HEK293 (cell line): ENCODE measurements around the gene ATP10A.

Experiments used
- CTCF ChIA-PET: fragments of 350-600 bp; formaldehyde crosslinking; extraction: SDS; loops from one replicate; lab custom pipeline; 2021; ENCODE audit warnings: antibody characterized with exemption; lab: Yijun Ruan, JAX
- POLR2A ChIA-PET: fragments of 300-600 bp; formaldehyde crosslinking; extraction: SDS; loops from one replicate; lab custom pipeline; 2020; ENCODE audit warnings: antibody characterized with exemption, inconsistent platforms; lab: Yijun Ruan, JAX
- H3K27ac ChIP-seq: fragments of 200-500 bp; sonication (Bioruptor generic); 2 replicates; pipeline ENCODE4 v1.5.1; 2014; ENCODE audit warnings: low read depth, low read length, control low read depth, inconsistent platforms; ENCODE audit errors: extremely low read depth
- H3K36me3 ChIP-seq, 2 experiments: fragments of 200-500 bp in 1 of 2; sonication (Bioruptor generic) in 1 of 2; 1 replicate in 1 of 2; 2 replicates in 1 of 2; pipeline ENCODE4 v1.5.1; 2014 to 2017; ENCODE audit warnings: inconsistent platforms in 2 of 2, low read length in 2 of 2; ENCODE audit not compliant: control insufficient read depth in 2 of 2, insufficient read depth in 1 of 2
- H3K4me1 ChIP-seq: fragments of 200-500 bp; sonication (Bioruptor generic); 2 replicates; pipeline ENCODE4 v1.5.1; 2014; ENCODE audit warnings: mild to moderate bottlenecking, low read length, inconsistent platforms; ENCODE audit not compliant: control insufficient read depth, insufficient read depth
- H3K4me3 ChIP-seq: 2 replicates; pipeline ENCODE4 v1.5.1; 2011; ENCODE audit warnings: low read depth, mild to moderate bottlenecking, control low read depth, low read length, moderate library complexity
- H3K9me3 ChIP-seq: fragments of 200-500 bp; sonication (Bioruptor generic); 2 replicates; pipeline ENCODE4 v1.5.1; 2014; ENCODE audit warnings: low read depth, low read length, inconsistent platforms; ENCODE audit not compliant: control insufficient read depth, insufficient read depth
- KLF16 ChIP-seq: fragments of 450-650 bp; formaldehyde crosslinking; IDR thresholded peaks from 2 replicates; pipeline ENCODE4 v1.5.1; 2017; ENCODE audit warnings: missing biosample characterization, missing genetic modification characterization
- SP2 ChIP-seq: fragments of 450-650 bp; formaldehyde crosslinking; IDR thresholded peaks from 2 replicates; pipeline ENCODE4 v1.5.1; 2016; ENCODE audit warnings: missing biosample characterization, missing genetic modification characterization
- YY1 ChIP-seq: fragments of 450-650 bp; formaldehyde crosslinking; IDR thresholded peaks from 2 replicates; pipeline ENCODE4 v1.5.1; 2018; ENCODE audit warnings: missing biosample characterization, missing genetic modification characterization
- ZNF121 ChIP-seq: fragments of 450-650 bp; formaldehyde crosslinking; IDR thresholded peaks from 2 replicates; pipeline ENCODE4 v1.5.1; 2016; ENCODE audit warnings: missing biosample characterization, missing genetic modification characterization
- ZNF157 ChIP-seq: fragments of 450-650 bp; formaldehyde crosslinking; IDR thresholded peaks from 2 replicates; pipeline ENCODE4 v1.5.1; 2016; ENCODE audit warnings: missing biosample characterization, missing genetic modification characterization
- ZNF169 ChIP-seq: fragments of 450-650 bp; formaldehyde crosslinking; IDR thresholded peaks from 2 replicates; pipeline ENCODE4 v1.5.1; 2016; ENCODE audit warnings: missing biosample characterization, missing genetic modification characterization
- ZNF175 ChIP-seq: fragments of 450-650 bp; formaldehyde crosslinking; IDR thresholded peaks from 2 replicates; pipeline ENCODE4 v1.5.1; 2016; ENCODE audit warnings: missing biosample characterization, missing genetic modification characterization
- ZNF274 ChIP-seq, 2 experiments: fragments of 200-500 bp in 1 of 2; fragments of 450-650 bp in 1 of 2; sonication (Bioruptor generic) in 1 of 2; formaldehyde crosslinking in 1 of 2; IDR thresholded peaks; 2 replicates each; pipeline versions ENCODE4 v1.5.1 to v1.6.1; 2014 to 2016; ENCODE audit warnings: borderline replicate concordance in 1 of 2, inconsistent platforms in 1 of 2, low read length in 1 of 2, missing biosample characterization in 1 of 2, missing genetic modification characterization in 1 of 2
- ZNF394 ChIP-seq: fragments of 450-650 bp; formaldehyde crosslinking; IDR thresholded peaks from 2 replicates; pipeline ENCODE4 v1.5.1; 2016; ENCODE audit warnings: missing biosample characterization, missing genetic modification characterization, mild to moderate bottlenecking, moderate library complexity, borderline replicate concordance
- ZNF629 ChIP-seq: fragments of 450-650 bp; formaldehyde crosslinking; IDR thresholded peaks from 2 replicates; pipeline ENCODE4 v1.5.1; 2017; ENCODE audit warnings: missing biosample characterization, missing genetic modification characterization
- ZNF707 ChIP-seq: fragments of 450-650 bp; formaldehyde crosslinking; IDR thresholded peaks from 2 replicates; pipeline ENCODE4 v1.5.1; 2016; ENCODE audit warnings: missing biosample characterization, missing genetic modification characterization
- ZNF747 ChIP-seq: fragments of 450-650 bp; formaldehyde crosslinking; IDR thresholded peaks from 2 replicates; pipeline ENCODE4 v1.5.1; 2016; ENCODE audit warnings: missing biosample characterization, missing genetic modification characterization
- ZNF76 ChIP-seq: fragments of 450-650 bp; formaldehyde crosslinking; IDR thresholded peaks from 2 replicates; pipeline ENCODE4; 2016; ENCODE audit warnings: low read depth, missing biosample characterization, missing genetic modification characterization, borderline replicate concordance
- ZNF777 ChIP-seq: fragments of 450-650 bp; formaldehyde crosslinking; IDR thresholded peaks from 2 replicates; pipeline ENCODE4 v1.5.1; 2017; ENCODE audit warnings: missing biosample characterization, missing genetic modification characterization, borderline replicate concordance
- TF ChIP-seq, protein P1 (sequence below): fragments of 450-650 bp; formaldehyde crosslinking; IDR thresholded peaks from 2 replicates; pipeline ENCODE4 v1.5.1; 2016; ENCODE audit warnings: missing biosample characterization, missing genetic modification characterization
- TF ChIP-seq, protein P2 (sequence below): fragments of 450-650 bp; formaldehyde crosslinking; IDR thresholded peaks from 2 replicates; pipeline ENCODE4 v1.5.1; 2016; ENCODE audit warnings: missing biosample characterization, missing genetic modification characterization
- TF ChIP-seq, protein P3 (sequence below): fragments of 450-650 bp; formaldehyde crosslinking; IDR thresholded peaks from 2 replicates; pipeline ENCODE4 v1.5.0; 2017; ENCODE audit warnings: missing biosample characterization, missing genetic modification characterization, borderline replicate concordance
- TF ChIP-seq, protein P4 (sequence below): fragments of 450-650 bp; formaldehyde crosslinking; IDR thresholded peaks from 2 replicates; pipeline ENCODE4 v1.5.1; 2016; ENCODE audit warnings: missing biosample characterization, missing genetic modification characterization, borderline replicate concordance
- TF ChIP-seq, protein P5 (sequence below): fragments of 450-650 bp; formaldehyde crosslinking; IDR thresholded peaks from 2 replicates; pipeline ENCODE4 v1.5.1; 2016; ENCODE audit warnings: missing biosample characterization, missing genetic modification characterization

The ATP10A gene

DNA sequence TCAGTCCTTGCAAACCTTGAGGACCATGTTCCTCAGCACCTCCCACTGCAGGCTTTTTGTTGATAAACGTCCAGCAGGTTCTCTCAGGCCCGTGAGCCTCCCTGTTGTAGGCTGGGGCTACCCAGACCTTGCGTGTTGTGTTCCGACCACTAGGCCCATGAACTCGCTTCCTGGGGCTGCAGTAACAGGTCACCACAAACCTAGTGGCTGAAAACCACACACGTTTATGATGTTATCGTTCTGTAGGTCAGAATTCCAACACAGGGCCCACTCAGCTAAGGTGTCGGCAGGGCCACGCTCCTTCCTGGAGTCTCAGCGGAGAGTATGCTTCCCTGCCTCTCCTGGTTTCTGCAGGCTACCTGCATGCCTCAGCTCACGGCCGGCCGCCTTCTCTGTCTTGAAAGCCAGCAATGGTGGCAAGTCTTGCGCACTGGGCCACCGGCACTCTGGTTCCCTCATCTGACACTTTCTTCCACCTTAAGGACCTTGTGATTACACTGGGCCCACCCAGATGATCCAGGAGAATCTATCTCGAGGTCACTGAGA lies 60.8 kb downstream of the ATP10A start:
- ChIA-PET POLR2A (no interaction called here), CTCF (no interaction called here)
- Histone ChIP-seq H3K4me3 (no peak overlapping the region), H3K27ac (no peak overlapping the region), H3K36me3 (no peaks in the 10 kb centered on the region), H3K4me1 (no peaks in the 10 kb centered on the region)
- TF ChIP-seq, protein P1, sequence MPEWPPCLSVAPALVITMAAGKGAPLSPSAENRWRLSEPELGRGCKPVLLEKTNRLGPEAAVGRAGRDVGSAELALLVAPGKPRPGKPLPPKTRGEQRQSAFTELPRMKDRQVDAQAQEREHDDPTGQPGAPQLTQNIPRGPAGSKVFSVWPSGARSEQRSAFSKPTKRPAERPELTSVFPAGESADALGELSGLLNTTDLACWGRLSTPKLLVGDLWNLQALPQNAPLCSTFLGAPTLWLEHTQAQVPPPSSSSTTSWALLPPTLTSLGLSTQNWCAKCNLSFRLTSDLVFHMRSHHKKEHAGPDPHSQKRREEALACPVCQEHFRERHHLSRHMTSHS (tag by site-specific recombination) = no peak
- TF ChIP-seq ZNF274 (IDR thresholded peaks at IDR 0.05; ENCODE audit: low read length) (no peak), ZNF274 (tag by site-specific recombination; IDR thresholded peaks at IDR 0.05; ENCODE audit: borderline replicate concordance) (no peak), SP2 (tag by site-specific recombination) (no peak), YY1 (tag by site-specific recombination) (no peak), ZNF707 (tag by site-specific recombination) (no peak), ZNF157 (no peak), ZNF169 (no peak)
- TF ChIP-seq, protein P2, sequence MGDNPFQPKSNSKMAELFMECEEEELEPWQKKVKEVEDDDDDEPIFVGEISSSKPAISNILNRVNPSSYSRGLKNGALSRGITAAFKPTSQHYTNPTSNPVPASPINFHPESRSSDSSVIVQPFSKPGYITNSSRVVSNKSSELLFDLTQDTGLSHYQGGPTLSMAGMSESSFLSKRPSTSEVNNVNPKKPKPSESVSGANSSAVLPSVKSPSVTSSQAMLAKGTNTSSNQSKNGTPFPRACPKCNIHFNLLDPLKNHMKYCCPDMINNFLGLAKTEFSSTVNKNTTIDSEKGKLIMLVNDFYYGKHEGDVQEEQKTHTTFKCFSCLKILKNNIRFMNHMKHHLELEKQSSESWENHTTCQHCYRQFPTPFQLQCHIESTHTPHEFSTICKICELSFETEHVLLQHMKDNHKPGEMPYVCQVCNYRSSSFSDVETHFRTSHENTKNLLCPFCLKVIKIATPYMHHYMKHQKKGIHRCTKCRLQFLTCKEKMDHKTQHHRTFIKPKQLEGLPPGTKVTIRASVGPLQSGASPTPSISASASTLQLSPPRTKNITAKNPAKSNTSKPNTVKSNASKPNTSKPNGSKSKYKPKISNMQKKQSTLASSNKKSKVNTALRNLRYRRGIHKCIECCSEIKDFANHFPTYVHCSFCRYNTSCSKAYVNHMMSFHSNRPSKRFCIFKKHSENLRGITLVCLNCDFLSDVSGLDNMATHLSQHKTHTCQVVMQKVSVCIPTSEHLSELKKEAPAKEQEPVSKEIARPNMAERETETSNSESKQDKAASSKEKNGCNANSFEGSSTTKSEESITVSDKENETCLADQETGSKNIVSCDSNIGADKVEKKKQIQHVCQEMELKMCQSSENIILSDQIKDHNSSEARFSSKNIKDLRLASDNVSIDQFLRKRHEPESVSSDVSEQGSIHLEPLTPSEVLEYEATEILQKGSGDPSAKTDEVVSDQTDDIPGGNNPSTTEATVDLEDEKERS (tag by site-specific recombination) = no peak
- TF ChIP-seq, protein P3, sequence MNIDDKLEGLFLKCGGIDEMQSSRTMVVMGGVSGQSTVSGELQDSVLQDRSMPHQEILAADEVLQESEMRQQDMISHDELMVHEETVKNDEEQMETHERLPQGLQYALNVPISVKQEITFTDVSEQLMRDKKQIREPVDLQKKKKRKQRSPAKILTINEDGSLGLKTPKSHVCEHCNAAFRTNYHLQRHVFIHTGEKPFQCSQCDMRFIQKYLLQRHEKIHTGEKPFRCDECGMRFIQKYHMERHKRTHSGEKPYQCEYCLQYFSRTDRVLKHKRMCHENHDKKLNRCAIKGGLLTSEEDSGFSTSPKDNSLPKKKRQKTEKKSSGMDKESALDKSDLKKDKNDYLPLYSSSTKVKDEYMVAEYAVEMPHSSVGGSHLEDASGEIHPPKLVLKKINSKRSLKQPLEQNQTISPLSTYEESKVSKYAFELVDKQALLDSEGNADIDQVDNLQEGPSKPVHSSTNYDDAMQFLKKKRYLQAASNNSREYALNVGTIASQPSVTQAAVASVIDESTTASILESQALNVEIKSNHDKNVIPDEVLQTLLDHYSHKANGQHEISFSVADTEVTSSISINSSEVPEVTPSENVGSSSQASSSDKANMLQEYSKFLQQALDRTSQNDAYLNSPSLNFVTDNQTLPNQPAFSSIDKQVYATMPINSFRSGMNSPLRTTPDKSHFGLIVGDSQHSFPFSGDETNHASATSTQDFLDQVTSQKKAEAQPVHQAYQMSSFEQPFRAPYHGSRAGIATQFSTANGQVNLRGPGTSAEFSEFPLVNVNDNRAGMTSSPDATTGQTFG (tag by site-specific recombination) = no peak
- TF ChIP-seq, all 188 proteins: peak for 0
- no peaks in the 10 kb centered on the region for H3K9me3 ChIP-seq

DNA sequence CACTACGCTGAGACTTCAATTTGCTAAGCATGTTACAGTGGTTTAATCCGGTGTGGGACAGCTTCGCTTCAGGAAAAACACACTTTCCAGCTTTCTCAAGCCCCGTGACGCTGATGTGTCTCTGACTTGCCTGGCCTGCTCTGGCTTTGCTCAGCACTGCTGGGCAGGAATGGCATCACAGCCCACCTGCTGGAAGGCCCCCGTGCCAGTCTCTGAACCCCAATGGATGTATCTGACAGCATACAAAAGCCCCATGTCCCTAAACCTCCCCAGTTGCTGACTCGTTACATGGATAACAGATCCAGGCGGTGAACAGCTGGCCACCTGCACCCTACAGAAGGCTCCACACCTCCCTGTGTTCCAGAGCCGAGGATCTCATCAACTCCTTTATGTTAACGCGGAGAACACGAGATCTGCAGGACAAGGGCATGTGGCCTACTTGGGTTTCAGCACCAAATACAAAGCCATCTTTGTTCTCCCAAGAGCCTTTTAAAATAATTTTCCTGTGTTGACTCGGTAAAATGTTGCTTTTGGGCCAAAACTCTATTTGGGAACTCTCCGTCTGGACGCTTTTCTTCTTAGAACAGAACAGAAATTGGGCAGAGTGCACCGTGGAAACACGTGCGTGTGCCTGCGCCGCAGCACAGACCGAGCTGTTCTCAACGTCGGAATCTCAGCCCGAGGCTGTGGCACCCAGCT lies 61.4 kb downstream of the ATP10A start:
- H3K4me1 ChIP-seq = no peaks in the 10 kb centered on the region
- no peaks in the 10 kb centered on the region for H3K9me3 ChIP-seq
- POLR2A ChIA-PET = no interaction called here
- H3K4me3 ChIP-seq = no peak overlapping the region
- CTCF ChIA-PET = no interaction called here
- no peak overlapping the region for H3K27ac ChIP-seq
- no peaks in the 10 kb centered on the region for H3K36me3 ChIP-seq
- TF ChIP-seq ZNF747 (tag by site-specific recombination) (no peak), ZNF629 (tag by site-specific recombination) (no peak), KLF16 (no peak), ZNF777 (tag by site-specific recombination) (no peak), ZNF76 (no peak), ZNF121 (no peak), ZNF394 (tag by site-specific recombination) (no peak), ZNF175 (tag by site-specific recombination) (no peak)
- TF ChIP-seq, protein P4, sequence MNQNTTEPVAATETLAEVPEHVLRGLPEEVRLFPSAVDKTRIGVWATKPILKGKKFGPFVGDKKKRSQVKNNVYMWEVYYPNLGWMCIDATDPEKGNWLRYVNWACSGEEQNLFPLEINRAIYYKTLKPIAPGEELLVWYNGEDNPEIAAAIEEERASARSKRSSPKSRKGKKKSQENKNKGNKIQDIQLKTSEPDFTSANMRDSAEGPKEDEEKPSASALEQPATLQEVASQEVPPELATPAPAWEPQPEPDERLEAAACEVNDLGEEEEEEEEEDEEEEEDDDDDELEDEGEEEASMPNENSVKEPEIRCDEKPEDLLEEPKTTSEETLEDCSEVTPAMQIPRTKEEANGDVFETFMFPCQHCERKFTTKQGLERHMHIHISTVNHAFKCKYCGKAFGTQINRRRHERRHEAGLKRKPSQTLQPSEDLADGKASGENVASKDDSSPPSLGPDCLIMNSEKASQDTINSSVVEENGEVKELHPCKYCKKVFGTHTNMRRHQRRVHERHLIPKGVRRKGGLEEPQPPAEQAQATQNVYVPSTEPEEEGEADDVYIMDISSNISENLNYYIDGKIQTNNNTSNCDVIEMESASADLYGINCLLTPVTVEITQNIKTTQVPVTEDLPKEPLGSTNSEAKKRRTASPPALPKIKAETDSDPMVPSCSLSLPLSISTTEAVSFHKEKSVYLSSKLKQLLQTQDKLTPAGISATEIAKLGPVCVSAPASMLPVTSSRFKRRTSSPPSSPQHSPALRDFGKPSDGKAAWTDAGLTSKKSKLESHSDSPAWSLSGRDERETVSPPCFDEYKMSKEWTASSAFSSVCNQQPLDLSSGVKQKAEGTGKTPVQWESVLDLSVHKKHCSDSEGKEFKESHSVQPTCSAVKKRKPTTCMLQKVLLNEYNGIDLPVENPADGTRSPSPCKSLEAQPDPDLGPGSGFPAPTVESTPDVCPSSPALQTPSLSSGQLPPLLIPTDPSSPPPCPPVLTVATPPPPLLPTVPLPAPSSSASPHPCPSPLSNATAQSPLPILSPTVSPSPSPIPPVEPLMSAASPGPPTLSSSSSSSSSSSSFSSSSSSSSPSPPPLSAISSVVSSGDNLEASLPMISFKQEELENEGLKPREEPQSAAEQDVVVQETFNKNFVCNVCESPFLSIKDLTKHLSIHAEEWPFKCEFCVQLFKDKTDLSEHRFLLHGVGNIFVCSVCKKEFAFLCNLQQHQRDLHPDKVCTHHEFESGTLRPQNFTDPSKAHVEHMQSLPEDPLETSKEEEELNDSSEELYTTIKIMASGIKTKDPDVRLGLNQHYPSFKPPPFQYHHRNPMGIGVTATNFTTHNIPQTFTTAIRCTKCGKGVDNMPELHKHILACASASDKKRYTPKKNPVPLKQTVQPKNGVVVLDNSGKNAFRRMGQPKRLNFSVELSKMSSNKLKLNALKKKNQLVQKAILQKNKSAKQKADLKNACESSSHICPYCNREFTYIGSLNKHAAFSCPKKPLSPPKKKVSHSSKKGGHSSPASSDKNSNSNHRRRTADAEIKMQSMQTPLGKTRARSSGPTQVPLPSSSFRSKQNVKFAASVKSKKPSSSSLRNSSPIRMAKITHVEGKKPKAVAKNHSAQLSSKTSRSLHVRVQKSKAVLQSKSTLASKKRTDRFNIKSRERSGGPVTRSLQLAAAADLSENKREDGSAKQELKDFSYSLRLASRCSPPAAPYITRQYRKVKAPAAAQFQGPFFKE (tag by site-specific recombination) = no peak
- TF ChIP-seq, protein P5, sequence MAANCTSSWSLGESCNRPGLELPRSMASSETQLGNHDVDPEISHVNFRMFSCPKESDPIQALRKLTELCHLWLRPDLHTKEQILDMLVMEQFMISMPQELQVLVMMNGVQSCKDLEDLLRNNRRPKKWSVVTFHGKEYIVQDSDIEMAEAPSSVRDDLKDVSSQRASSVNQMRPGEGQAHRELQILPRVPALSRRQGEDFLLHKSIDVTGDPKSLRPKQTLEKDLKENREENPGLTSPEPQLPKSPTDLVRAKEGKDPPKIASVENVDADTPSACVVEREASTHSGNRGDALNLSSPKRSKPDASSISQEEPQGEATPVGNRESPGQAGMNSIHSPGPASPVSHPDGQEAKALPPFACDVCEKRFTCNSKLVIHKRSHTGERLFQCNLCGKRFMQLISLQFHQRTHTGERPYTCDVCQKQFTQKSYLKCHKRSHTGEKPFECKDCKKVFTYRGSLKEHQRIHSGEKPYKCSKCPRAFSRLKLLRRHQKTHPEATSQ (tag by site-specific recombination) = no peak
